ENCODE data around the gene SHC2. TPM values are rescaled to one million over a fixed set of nuclear protein-coding genes. Genes with fewer than 3 reads are reported as not detected.

The SHC2 gene
- total RNA-seq, 3 donors from 2014 or later, result 8.3 to 40.6 (median 21.8) TPM

DNA sequence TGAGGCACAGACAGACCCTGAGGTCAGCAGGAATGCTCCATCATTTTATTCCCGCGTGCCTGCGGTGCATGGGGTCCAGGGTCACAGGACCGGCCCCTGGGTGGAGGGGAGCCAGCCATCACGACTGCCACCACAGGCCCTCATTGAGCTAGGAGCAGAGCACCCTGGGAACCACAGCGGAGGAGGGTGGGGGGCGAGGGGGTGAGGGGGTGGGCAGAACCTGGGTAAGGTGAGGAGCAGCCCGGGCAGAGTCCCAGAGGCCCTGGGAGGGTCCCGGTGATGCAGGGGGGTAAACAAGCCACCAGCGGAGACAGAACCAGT lies 34.2 kb upstream of the SHC2 start:
- TF ChIP-seq POLR2A (IDR thresholded peaks at IDR 0.05), result no peak
- H3K27ac ChIP-seq, result no peak overlapping the region
- DNase-seq (ENCODE audit: low spot score in 2 of 2), result no peak
- peaks cover 0 to 3% of the 10 kb centered on the region in 2 donors for H3K4me1 ChIP-seq
- peaks cover 12 to 34% of the 10 kb centered on the region in 2 donors for H3K27me3 ChIP-seq
- H3K9me3 ChIP-seq, result no peaks in the 10 kb centered on the region
- intact Hi-C loops (cut with DNase I; ENCODE audit: low total_unique reads), result no loop called here
- H3K36me3 ChIP-seq, result no peaks in the 10 kb centered on the region
- no peak overlapping the region for H3K4me3 ChIP-seq

GRCh38 chr19:494171-495080 lies 33.6 kb upstream of the SHC2 start:
- DNase-seq (ENCODE audit: low spot score in 2 of 2), result no peak
- no peaks in the 10 kb centered on the region for H3K9me3 ChIP-seq
- H3K36me3 ChIP-seq, result no peaks in the 10 kb centered on the region
- TF ChIP-seq POLR2A (IDR thresholded peaks at IDR 0.05), result no peak
- TF ChIP-seq CTCF (IDR thresholded peaks at IDR 0.05), result no peak
- no peak for TF ChIP-seq POLR2AphosphoS5 (IDR thresholded peaks at IDR 0.05)
- intact Hi-C loops (cut with DNase I; ENCODE audit: low total_unique reads), result loop anchor here (1.0 kb wide), 1 partner anchor 85 kb away; the partner anchor contains the start of gene C2CD4C
- no peak overlapping the region for H3K27ac ChIP-seq
- no peak overlapping the region for H3K4me3 ChIP-seq
- H3K27me3 ChIP-seq, result peaks cover 12 to 28% of the 10 kb centered on the region in 2 donors
- peaks cover 0 to 3% of the 10 kb centered on the region in 2 donors for H3K4me1 ChIP-seq

- H3K4me1 ChIP-seq, result peaks cover 0 to 3% of the 10 kb centered on the region in 2 donors
- intact Hi-C loops (cut with DNase I; ENCODE audit: low total_unique reads), result loop anchor here (1.0 kb wide), 1 partner anchor 84 kb away; the partner anchor contains the start of gene C2CD4C
- DNase-seq (ENCODE audit: low spot score in 2 of 2), result no peak
- no peaks in the 10 kb centered on the region for H3K9me3 ChIP-seq
- H3K27ac ChIP-seq, result no peak overlapping the region
- TF ChIP-seq CTCF (IDR thresholded peaks at IDR 0.05) (no peak), POLR2AphosphoS5 (IDR thresholded peaks at IDR 0.05) (no peak), POLR2A (IDR thresholded peaks at IDR 0.05) (no peak)
- no peaks in the 10 kb centered on the region for H3K36me3 ChIP-seq
- no peak overlapping the region for H3K4me3 ChIP-seq
- H3K27me3 ChIP-seq, result peaks cover 12 to 19% of the 10 kb centered on the region in 2 donors
Observed at GRCh38 chr19:493391-494170, 32.7 kb upstream of the SHC2 start.

- H3K4me3 ChIP-seq, result no peak overlapping the region
- DNase-seq (ENCODE audit: low spot score in 2 of 2), result no peak
- no peaks in the 10 kb centered on the region for H3K4me1 ChIP-seq
- H3K27ac ChIP-seq, result no peak overlapping the region
- H3K9me3 ChIP-seq, result no peaks in the 10 kb centered on the region
- peaks cover 5% of the 10 kb centered on the region in 2 donors for H3K27me3 ChIP-seq
- no peaks in the 10 kb centered on the region for H3K36me3 ChIP-seq
- intact Hi-C loops (cut with DNase I; ENCODE audit: low total_unique reads), result no loop called here
- TF ChIP-seq CTCF (IDR thresholded peaks at IDR 0.05) (no peak), POLR2AphosphoS5 (IDR thresholded peaks at IDR 0.05) (no peak), POLR2A (IDR thresholded peaks at IDR 0.05) (no peak)
Observed at GRCh38 chr19:492091-492531, 31.3 kb upstream of the SHC2 start.

DNA sequence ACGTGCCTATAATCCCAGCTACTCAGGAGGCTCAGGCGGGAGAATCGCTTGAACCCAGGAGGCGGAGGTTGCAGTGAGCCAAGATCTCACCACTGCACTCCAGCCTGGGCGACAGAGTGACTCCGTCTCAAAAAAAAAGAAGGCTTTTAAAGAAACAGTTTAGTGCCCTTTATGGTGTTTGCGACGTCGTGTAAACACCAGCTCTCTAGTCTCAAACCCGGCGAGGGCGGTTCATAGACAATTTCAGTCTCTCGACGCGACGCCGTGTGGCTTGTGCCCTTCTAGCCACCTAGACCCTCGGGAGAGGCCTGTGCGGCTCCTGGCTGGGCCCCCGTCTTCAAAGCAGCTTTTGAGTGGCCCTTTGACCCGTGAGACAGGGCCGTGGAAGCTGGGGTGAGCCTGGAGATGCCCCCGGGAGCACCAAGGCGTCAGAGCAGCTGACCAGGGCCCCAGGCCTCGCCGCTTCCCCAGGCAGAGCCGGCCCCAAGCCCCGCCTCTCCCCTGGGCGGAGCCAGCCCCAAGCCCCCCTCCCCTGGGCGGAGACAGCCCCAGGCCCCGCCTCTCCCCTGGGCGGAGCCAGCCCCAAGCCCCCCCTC lies 30.4 kb upstream of the SHC2 start:
- no peak for DNase-seq (ENCODE audit: low spot score in 2 of 2)
- Histone ChIP-seq H3K4me3 (no peak overlapping the region), H3K4me1 (no peaks in the 10 kb centered on the region), H3K27ac (no peak overlapping the region), H3K9me3 (no peaks in the 10 kb centered on the region), H3K27me3 (peaks cover 3 to 5% of the 10 kb centered on the region in 2 donors), H3K36me3 (no peaks in the 10 kb centered on the region)
- TF ChIP-seq POLR2AphosphoS5 (IDR thresholded peaks at IDR 0.05) (no peak), CTCF (IDR thresholded peaks at IDR 0.05) (no peak), POLR2A (IDR thresholded peaks at IDR 0.05) (no peak)
- intact Hi-C loops (cut with DNase I; ENCODE audit: low total_unique reads), result no loop called here
